Fibroblast of villous mesenchyme (primary cell): Measurements from ENCODE around the gene NEDD8. TPM values are rescaled to one million over a fixed set of nuclear protein-coding genes. Genes with fewer than 3 reads are reported as not detected.
A peak's percentile ranks its signal among the peaks of the same experiment; 100 is the strongest.
"Not testable (repeated sequence)": the region's sequence is repeated elsewhere in the genome, so short reads cannot be mapped to it uniquely, and the experiment has no call there.

Experiments used
- DNase-seq: peaks from one replicate; pipeline ENCODE4 v3.0.0-alpha.2; 2010; ENCODE audit warnings: low read depth
- H3K4me3 ChIP-seq: 2 replicates; pipeline ENCODE4 v1.5.1; 2011; ENCODE audit warnings: low read depth, mild to moderate bottlenecking, low read length
- CTCF ChIP-seq: IDR thresholded peaks from 2 replicates; pipeline ENCODE4 v1.5.1; 2012; ENCODE audit warnings: low read depth, mild to moderate bottlenecking, low read length; ENCODE audit not compliant: insufficient read depth
- total RNA-seq: library from RNA; depleted of rRNA; stranded (reverse); fragments of >200 nt; gene quantifications from 2 replicates; pipeline ENCODE4 v1.2.3, GENCODE V29; 2012

The NEDD8 gene
- total RNA-seq, 1 donor = 128 TPM

- no peak overlapping the region for H3K4me3 ChIP-seq
- no peak for DNase-seq
- TF ChIP-seq CTCF = no peak
Measured at GRCh38 chr14:24249230-24250021, 17.3 kb upstream of the NEDD8 start.

GRCh38 chr14:24247422-24247821, 15.3 kb upstream of the NEDD8 start:
- TF ChIP-seq CTCF = no peak
- DNase-seq = no peak
- no peak overlapping the region for H3K4me3 ChIP-seq

- no peak overlapping the region for H3K4me3 ChIP-seq
- DNase-seq = peak; percentile 50
- TF ChIP-seq CTCF = no peak
Measured at GRCh38 chr14:24246765-24247212, 14.6 kb upstream of the NEDD8 start.

GRCh38 chr14:24245350-24245749, 13.2 kb upstream of the NEDD8 start:
- DNase-seq, H3K4me3 ChIP-seq: not testable (repeated sequence)

- peak overlapping the region; percentile 65 for H3K4me3 ChIP-seq
- no peak for TF ChIP-seq CTCF
- DNase-seq = no peak
Measured at GRCh38 chr14:24243336-24243836, 11.2 kb upstream of the NEDD8 start.

- DNase-seq = peak; percentile 93
- peak; percentile 69 for TF ChIP-seq CTCF
- peak overlapping the region; percentile 65 for H3K4me3 ChIP-seq
Measured at GRCh38 chr14:24241829-24242443, 9.8 kb upstream of the NEDD8 start.

- no peak overlapping the region for H3K4me3 ChIP-seq
- no peak for TF ChIP-seq CTCF
- DNase-seq = no peak
Measured at GRCh38 chr14:24240110-24240918, 8.1 kb upstream of the NEDD8 start.
